NCI-H1930 (cell line): ENCODE results near the gene PPIC.
A peak's percentile ranks its signal among the peaks of the same experiment; 100 is the strongest.

Experiments
- DNase-seq, 2 experiments: peaks; one replicate each; lab custom pipeline; 2025; lab: John Stamatoyannopoulos, UW

PPIC gene

GRCh38 chr5:123036391-123037103, at the start of gene PPIC:
Gene PPIC, minus strand, starts transcription at chr5:123036725. Its CDS starts 100 bp downstream, at chr5:123036625.
- DNase-seq, result peak; percentile 14 to 44

GRCh38 chr5:123085638-123086286, 49.2 kb upstream of the PPIC start:
- DNase-seq, result no peak

- DNase-seq, result no peak
Observed at GRCh38 chr5:123084730-123085605, 48.4 kb upstream of the PPIC start.

- no peak for DNase-seq
Observed at GRCh38 chr5:123083298-123083697, 46.8 kb upstream of the PPIC start.

GRCh38 chr5:123080215-123080614, 43.7 kb upstream of the PPIC start:
- DNase-seq, result no peak

- no peak for DNase-seq
Observed at GRCh38 chr5:123075521-123076163, 39.1 kb upstream of the PPIC start.

GRCh38 chr5:123068368-123068938, 31.9 kb upstream of the PPIC start:
- no peak for DNase-seq

GRCh38 chr5:123066016-123066415, 29.5 kb upstream of the PPIC start:
- DNase-seq, result no peak

- no peak for DNase-seq
Observed at GRCh38 chr5:123059455-123059854, 22.9 kb upstream of the PPIC start.

GRCh38 chr5:123051206-123051605, 14.7 kb upstream of the PPIC start:
- DNase-seq, result no peak

GRCh38 chr5:123047706-123048105, 11.2 kb upstream of the PPIC start:
- no peak for DNase-seq

GRCh38 chr5:123046222-123046621, 9.7 kb upstream of the PPIC start:
- no peak for DNase-seq

GRCh38 chr5:123044926-123045617, 8.5 kb upstream of the PPIC start:
- no peak for DNase-seq

GRCh38 chr5:123039673-123040072, 3.1 kb upstream of the PPIC start:
- no peak for DNase-seq

GRCh38 chr5:123037104-123037418, 536 bp upstream of the PPIC start:
- no peak for DNase-seq

- DNase-seq, result peak in 1 of 2 experiments; percentile 21
Observed at GRCh38 chr5:123035918-123036390, 571 bp downstream of the PPIC start.

- peak; percentile 19 to 36 for DNase-seq
Observed at GRCh38 chr5:123035360-123035917, 1.1 kb downstream of the PPIC start.

- DNase-seq, result no peak
Observed at GRCh38 chr5:123033157-123033671, 3.3 kb downstream of the PPIC start.

- DNase-seq, result no peak
Observed at GRCh38 chr5:123028222-123028621, 8.3 kb downstream of the PPIC start.

- no peak for DNase-seq
Observed at GRCh38 chr5:123014689-123015088, 21.8 kb downstream of the PPIC start.

GRCh38 chr5:123012321-123012720, 24.2 kb downstream of the PPIC start:
- no peak for DNase-seq
